SK-N-SH treated with all-trans-retinoic acid at 6 μM for 48 hours (cell line): Measurements from ENCODE around the gene RNASE9.

ENCODE experiments used
- ARNTL ChIP-seq: fragments of 450-650 bp; formaldehyde crosslinking; IDR thresholded peaks from 2 replicates; pipeline ENCODE4 v1.5.0; 2020; ENCODE audit warnings: low read depth, mild to moderate bottlenecking, moderate library complexity, borderline replicate concordance
- CREB5 ChIP-seq: fragments of 250-450 bp; sonication (Bioruptor Pico); IDR thresholded peaks from 2 replicates; pipeline ENCODE4 v1.5.1; 2020; ENCODE audit warnings: low read depth, mild to moderate bottlenecking, moderate library complexity
- ISL1 ChIP-seq: fragments of 250-450 bp; sonication (Bioruptor Pico); IDR thresholded peaks from 2 replicates; pipeline ENCODE4 v2.1.2; 2022; ENCODE audit warnings: mild to moderate bottlenecking, moderate library complexity
- OSR1 ChIP-seq: fragments of 250-450 bp; sonication (Bioruptor Pico); IDR thresholded peaks from 2 replicates; pipeline ENCODE4 v1.8.0; 2022; ENCODE audit warnings: moderate library complexity, mild to moderate bottlenecking, inconsistent platforms
- PPARA ChIP-seq: fragments of 250-450 bp; sonication (Bioruptor Pico); IDR thresholded peaks from 2 replicates; pipeline ENCODE4 v1.5.0; 2020; ENCODE audit warnings: mild to moderate bottlenecking, borderline replicate concordance
- RARB ChIP-seq: fragments of 250-450 bp; sonication (Bioruptor Pico); IDR thresholded peaks from 2 replicates; pipeline ENCODE4 v1.8.0; 2021; ENCODE audit warnings: mild to moderate bottlenecking, moderate library complexity
- SNAI2 ChIP-seq: fragments of 250-450 bp; sonication (Bioruptor Pico); IDR thresholded peaks from 2 replicates; pipeline ENCODE4 v1.5.0; 2020; ENCODE audit warnings: mild to moderate bottlenecking, moderate library complexity
- TCF4 ChIP-seq: fragments of 250-450 bp; sonication (Bioruptor Pico); IDR thresholded peaks from 2 replicates; pipeline ENCODE4 v1.8.0; 2021; ENCODE audit warnings: mild to moderate bottlenecking, moderate library complexity, borderline replicate concordance
- TOX ChIP-seq: fragments of 250-450 bp; sonication (Bioruptor Pico); IDR thresholded peaks from 2 replicates; pipeline ENCODE4 v1.8.0; 2021; ENCODE audit warnings: mild to moderate bottlenecking, moderate library complexity, borderline replicate concordance
- ZFP30 ChIP-seq: fragments of 450-650 bp; formaldehyde crosslinking; IDR thresholded peaks from 2 replicates; pipeline ENCODE4 v1.5.0; 2022; ENCODE audit warnings: mild to moderate bottlenecking, moderate library complexity
- ZNF8 ChIP-seq: fragments of 450-650 bp; formaldehyde crosslinking; IDR thresholded peaks from 2 replicates; pipeline ENCODE4 v1.5.0; 2020; ENCODE audit warnings: mild to moderate bottlenecking, moderate library complexity
- TF ChIP-seq, protein P1 (sequence below): fragments of 250-450 bp; sonication (Bioruptor Pico); IDR thresholded peaks from 2 replicates; pipeline ENCODE4 v1.8.0; 2020; ENCODE audit warnings: mild to moderate bottlenecking, moderate library complexity, borderline replicate concordance
- TF ChIP-seq, protein P2 (sequence below): fragments of 250-450 bp; sonication (Bioruptor Pico); IDR thresholded peaks from 2 replicates; pipeline ENCODE4 v1.8.0; 2021; ENCODE audit warnings: low read depth, mild to moderate bottlenecking, moderate library complexity, borderline replicate concordance

GRCh38 chr14:20555845-20556244 lies 5.0 kb downstream of the RNASE9 start:
- TF ChIP-seq OSR1 (no peak), ZNF8 (CRISPR knock-in tag) (no peak), PPARA (no peak), ARNTL (CRISPR knock-in tag) (no peak), TOX (CRISPR knock-in tag) (no peak), CREB5 (no peak), ISL1 (no peak), TCF4 (CRISPR knock-in tag) (no peak), ZFP30 (CRISPR knock-in tag) (no peak), RARB (CRISPR knock-in tag) (no peak), SNAI2 (CRISPR knock-in tag) (no peak)
- TF ChIP-seq, protein P1, sequence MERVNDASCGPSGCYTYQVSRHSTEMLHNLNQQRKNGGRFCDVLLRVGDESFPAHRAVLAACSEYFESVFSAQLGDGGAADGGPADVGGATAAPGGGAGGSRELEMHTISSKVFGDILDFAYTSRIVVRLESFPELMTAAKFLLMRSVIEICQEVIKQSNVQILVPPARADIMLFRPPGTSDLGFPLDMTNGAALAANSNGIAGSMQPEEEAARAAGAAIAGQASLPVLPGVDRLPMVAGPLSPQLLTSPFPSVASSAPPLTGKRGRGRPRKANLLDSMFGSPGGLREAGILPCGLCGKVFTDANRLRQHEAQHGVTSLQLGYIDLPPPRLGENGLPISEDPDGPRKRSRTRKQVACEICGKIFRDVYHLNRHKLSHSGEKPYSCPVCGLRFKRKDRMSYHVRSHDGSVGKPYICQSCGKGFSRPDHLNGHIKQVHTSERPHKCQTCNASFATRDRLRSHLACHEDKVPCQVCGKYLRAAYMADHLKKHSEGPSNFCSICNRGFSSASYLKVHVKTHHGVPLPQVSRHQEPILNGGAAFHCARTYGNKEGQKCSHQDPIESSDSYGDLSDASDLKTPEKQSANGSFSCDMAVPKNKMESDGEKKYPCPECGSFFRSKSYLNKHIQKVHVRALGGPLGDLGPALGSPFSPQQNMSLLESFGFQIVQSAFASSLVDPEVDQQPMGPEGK = no peak
- TF ChIP-seq, protein P2, sequence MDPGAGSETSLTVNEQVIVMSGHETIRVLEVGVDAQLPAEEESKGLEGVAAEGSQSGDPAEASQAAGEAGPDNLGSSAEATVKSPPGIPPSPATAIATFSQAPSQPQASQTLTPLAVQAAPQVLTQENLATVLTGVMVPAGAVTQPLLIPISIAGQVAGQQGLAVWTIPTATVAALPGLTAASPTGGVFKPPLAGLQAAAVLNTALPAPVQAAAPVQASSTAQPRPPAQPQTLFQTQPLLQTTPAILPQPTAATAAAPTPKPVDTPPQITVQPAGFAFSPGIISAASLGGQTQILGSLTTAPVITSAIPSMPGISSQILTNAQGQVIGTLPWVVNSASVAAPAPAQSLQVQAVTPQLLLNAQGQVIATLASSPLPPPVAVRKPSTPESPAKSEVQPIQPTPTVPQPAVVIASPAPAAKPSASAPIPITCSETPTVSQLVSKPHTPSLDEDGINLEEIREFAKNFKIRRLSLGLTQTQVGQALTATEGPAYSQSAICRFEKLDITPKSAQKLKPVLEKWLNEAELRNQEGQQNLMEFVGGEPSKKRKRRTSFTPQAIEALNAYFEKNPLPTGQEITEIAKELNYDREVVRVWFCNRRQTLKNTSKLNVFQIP (CRISPR knock-in tag) = no peak
